Naive thymus-derived CD8-positive, alpha-beta T cell (primary cell): Measurements from ENCODE around the gene LRRC51. TPM values are rescaled to one million over a fixed set of nuclear protein-coding genes. Genes with fewer than 3 reads are reported as not detected.

Experiments used
- ATAC-seq, 2 donors: fragments of 150-1000 bp; cut with Tn5 transposase in 1 of 2; sonication (Bioruptor Pico), chemical (Tn5 transposase) in 1 of 2; 1 replicate in 1 of 2; 2 replicates in 1 of 2; pipeline ENCODE4 v1.10.0; 2021; ENCODE audit warnings: mild to moderate bottlenecking in 2 of 2, moderate library complexity in 2 of 2
- POLR2A ChIA-PET: fragments of 350-600 bp; sonication (Branson Sonifier 250); formaldehyde crosslinking; loops from one replicate; lab custom pipeline; 2021; ENCODE audit warnings: antibody characterized with exemption; lab: Charles Lee
- DNase-seq, 10 donors: peaks; one replicate each; pipeline versions ENCODE4 v3.0.0 to v3.0.0-alpha.2; 2020 to 2022
- H3K27ac Mint-ChIP-seq, 10 donors: one replicate each; pipeline ENCODE4 v1.8.0; 2020 to 2022; ENCODE audit warnings: mild to moderate bottlenecking in 10 of 10, mixed read lengths in 10 of 10, moderate library complexity in 4 of 10, inconsistent platforms in 1 of 10
- H3K27me3 Mint-ChIP-seq, 5 donors: one replicate each; pipeline ENCODE4 v1.8.0; 2021 to 2022; ENCODE audit warnings: mixed read lengths in 5 of 5
- H3K36me3 Mint-ChIP-seq, 3 donors: one replicate each; pipeline ENCODE4 v1.8.0; 2020 to 2022; ENCODE audit warnings: mixed read lengths in 3 of 3, mild to moderate bottlenecking in 2 of 3, inconsistent platforms in 1 of 3
- H3K4me1 Mint-ChIP-seq, 4 donors: one replicate each; pipeline ENCODE4 v1.8.0; 2021 to 2022; ENCODE audit warnings: mixed read lengths in 4 of 4
- H3K4me3 Mint-ChIP-seq, 10 donors: one replicate each; pipeline ENCODE4 v1.8.0; 2020 to 2022; ENCODE audit warnings: mild to moderate bottlenecking in 10 of 10, mixed read lengths in 10 of 10, moderate library complexity in 6 of 10, inconsistent platforms in 1 of 10
- H3K9me3 Mint-ChIP-seq, 9 donors: one replicate each; pipeline ENCODE4 v1.8.0; 2020 to 2022; ENCODE audit warnings: mixed read lengths in 9 of 9, mild to moderate bottlenecking in 3 of 9, inconsistent platforms in 1 of 9, moderate library complexity in 1 of 9
- polyA plus RNA-seq, 3 donors: library from polyadenylated mRNA; unstranded; fragments of 300-500 nt; fragmentation: Illumina TruSeq; gene quantifications; one replicate each; pipeline ENCODE4 v1.2.3, GENCODE V29; 2021
- total RNA-seq, 8 experiments: library from RNA in 2 of 8; stranded (reverse) in 2 of 8; gene quantifications; one replicate each; pipeline ENCODE4 v1.2.3 and lab custom pipeline; 2021 to 2026

The LRRC51 gene
- total and polyA plus RNA-seq, 5 experiments from 2014 or later = 1.5 to 6.6 (median 3.1) TPM

GRCh38 chr11:72045849-72046248, 34.8 kb upstream of the LRRC51 start:
- H3K4me3 Mint-ChIP-seq = no peak overlapping the region
- POLR2A ChIA-PET = no interaction called here
- DNase-seq (no peak), ATAC-seq (no peak)
- no peaks in the 10 kb centered on the region for H3K9me3 Mint-ChIP-seq
- H3K27ac Mint-ChIP-seq = peak overlapping the region in 6 of 10 donors; percentile 69 to 83 (median 78)
- H3K4me1 Mint-ChIP-seq = peaks cover 19 to 33% (median 30%) of the 10 kb centered on the region in 4 donors
- no peaks in the 10 kb centered on the region for H3K36me3 Mint-ChIP-seq
- no peaks in the 10 kb centered on the region for H3K27me3 Mint-ChIP-seq

- ATAC-seq = no peak
- POLR2A ChIA-PET = interaction anchor here (4.4 kb wide), 1 partner anchor 9 kb away, joined by 27 read pairs; no protein-coding TSS in a partner anchor
These were observed 31.7 kb upstream of the LRRC51 start for GRCh38 chr11:72048766-72049460.

GRCh38 chr11:72058416-72059034, 22.1 kb upstream of the LRRC51 start:
- peak overlapping the region in 1 of 10 donors; percentile 34 for H3K27ac Mint-ChIP-seq
- DNase-seq (no peak), ATAC-seq (no peak)
- H3K27me3 Mint-ChIP-seq = no peaks in the 10 kb centered on the region
- H3K4me1 Mint-ChIP-seq = peaks cover 0 to 4% (median under 1%) of the 10 kb centered on the region in 4 donors
- H3K4me3 Mint-ChIP-seq = no peak overlapping the region
- H3K9me3 Mint-ChIP-seq = no peaks in the 10 kb centered on the region
- POLR2A ChIA-PET = no interaction called here
- H3K36me3 Mint-ChIP-seq = peaks cover 0 to 16% (median 5%) of the 10 kb centered on the region in 3 donors

More at GRCh38 chr11:72048766-72049460, 31.7 kb upstream of the LRRC51 start:
- H3K27ac Mint-ChIP-seq = peak overlapping the region in 2 of 10 donors; percentile 14 to 40
- peaks cover 0 to 4% (median 3%) of the 10 kb centered on the region in 3 donors for H3K36me3 Mint-ChIP-seq
- no peak for DNase-seq
- H3K4me3 Mint-ChIP-seq = no peak overlapping the region
- H3K9me3 Mint-ChIP-seq = no peaks in the 10 kb centered on the region
- peaks cover 2 to 15% (median 8%) of the 10 kb centered on the region in 4 donors for H3K4me1 Mint-ChIP-seq
- no peaks in the 10 kb centered on the region for H3K27me3 Mint-ChIP-seq

GRCh38 chr11:72061739-72062396, 18.8 kb upstream of the LRRC51 start:
- peaks cover 0 to 4% (median 0%) of the 10 kb centered on the region in 4 donors for H3K4me1 Mint-ChIP-seq
- peak overlapping the region in 4 of 10 donors; percentile 8 to 48 (median 41) for H3K27ac Mint-ChIP-seq
- POLR2A ChIA-PET = no interaction called here
- H3K4me3 Mint-ChIP-seq = peak overlapping the region in 1 of 10 donors; percentile 16
- no peaks in the 10 kb centered on the region for H3K27me3 Mint-ChIP-seq
- peaks cover 0 to 26% (median 5%) of the 10 kb centered on the region in 3 donors for H3K36me3 Mint-ChIP-seq
- no peak for DNase-seq
- no peak for ATAC-seq
- H3K9me3 Mint-ChIP-seq = no peaks in the 10 kb centered on the region

DNA sequence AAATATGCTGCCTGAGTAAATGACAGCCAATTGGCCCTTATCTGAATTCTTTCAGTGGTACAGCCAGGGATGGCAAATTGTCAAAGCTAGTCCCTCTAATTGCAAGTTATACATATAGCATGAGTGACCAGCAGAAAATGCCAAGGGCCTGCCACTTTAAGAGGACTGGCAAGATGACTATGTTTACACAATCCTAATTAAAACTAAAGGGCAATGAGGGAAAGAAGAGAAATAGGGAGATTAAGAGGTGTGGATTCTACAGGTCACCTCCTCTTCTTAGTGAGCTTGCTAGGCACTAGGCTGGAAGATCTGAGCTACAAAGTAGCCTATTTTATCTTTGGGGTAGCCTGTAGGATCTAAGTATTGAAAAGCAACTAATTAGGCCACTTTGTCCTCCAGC, 13.8 kb upstream of the LRRC51 start:
- no peak overlapping the region for H3K4me3 Mint-ChIP-seq
- DNase-seq = no peak
- no peaks in the 10 kb centered on the region for H3K27me3 Mint-ChIP-seq
- no peak overlapping the region for H3K27ac Mint-ChIP-seq
- no peak for ATAC-seq
- no peaks in the 10 kb centered on the region for H3K9me3 Mint-ChIP-seq
- POLR2A ChIA-PET = interaction anchor here (0.6 kb wide), 2 partner anchors 37 to 264 kb away, joined by 3 read pairs; no protein-coding TSS in a partner anchor
- peaks cover 0 to 34% (median 9%) of the 10 kb centered on the region in 3 donors for H3K36me3 Mint-ChIP-seq
- peaks cover 10 to 42% (median 12%) of the 10 kb centered on the region in 4 donors for H3K4me1 Mint-ChIP-seq

DNA sequence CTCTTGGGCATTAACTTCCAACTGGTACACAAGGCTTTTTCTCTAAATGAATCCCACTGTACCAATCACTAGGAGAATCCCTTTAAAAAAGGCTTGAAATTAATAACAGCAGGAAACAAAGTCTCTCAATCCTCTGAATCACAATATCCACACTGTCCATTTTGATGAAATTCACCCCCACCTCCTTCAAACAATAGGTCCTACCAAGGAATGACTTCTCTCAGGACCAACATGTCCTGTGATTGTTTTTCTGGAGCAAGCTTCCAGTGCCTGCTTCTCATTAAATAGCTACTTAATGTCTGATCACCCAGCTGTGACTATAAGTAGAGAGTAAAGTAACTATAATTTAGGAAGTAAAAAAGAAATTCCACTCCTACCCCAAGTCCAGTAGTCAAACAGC, 13.4 kb upstream of the LRRC51 start:
- Mint-ChIP-seq H3K36me3 (peaks cover 0 to 31% (median 6%) of the 10 kb centered on the region in 3 donors), H3K9me3 (no peaks in the 10 kb centered on the region), H3K4me1 (peaks cover 13 to 45% (median 15%) of the 10 kb centered on the region in 4 donors), H3K27me3 (no peaks in the 10 kb centered on the region), H3K27ac (no peak overlapping the region), H3K4me3 (no peak overlapping the region)
- POLR2A ChIA-PET = interaction anchor here (0.6 to 1.4 kb wide), 2 partner anchors 25 to 27 kb away, joined by 3 to 4 read pairs; no protein-coding TSS in a partner anchor
- no peak for DNase-seq
- ATAC-seq = no peak

GRCh38 chr11:72067676-72068075, 13.0 kb upstream of the LRRC51 start:
- Mint-ChIP-seq H3K4me1 (peaks cover 16 to 49% (median 17%) of the 10 kb centered on the region in 4 donors), H3K36me3 (peaks cover 0 to 29% (median 5%) of the 10 kb centered on the region in 3 donors), H3K9me3 (no peaks in the 10 kb centered on the region), H3K27ac (peak overlapping the region in 2 of 10 donors; percentile 37 to 58), H3K27me3 (no peaks in the 10 kb centered on the region), H3K4me3 (no peak overlapping the region)
- no peak for DNase-seq
- no peak for ATAC-seq
- POLR2A ChIA-PET = interaction anchor here (0.6 to 1.4 kb wide), 3 partner anchors 14 to 27 kb away, joined by 3 to 4 read pairs (median 3); no protein-coding TSS in a partner anchor

GRCh38 chr11:72069200-72069599, 11.4 kb upstream of the LRRC51 start:
- POLR2A ChIA-PET = no interaction called here
- Mint-ChIP-seq H3K9me3 (no peaks in the 10 kb centered on the region), H3K36me3 (peaks cover 0 to 38% (median 5%) of the 10 kb centered on the region in 3 donors), H3K27me3 (no peaks in the 10 kb centered on the region), H3K27ac (peak overlapping the region in 7 of 10 donors; percentile 20 to 79 (median 47)), H3K4me1 (peaks cover 17 to 56% (median 19%) of the 10 kb centered on the region in 4 donors), H3K4me3 (peak overlapping the region in 1 of 10 donors; percentile 57)
- ATAC-seq = no peak
- DNase-seq = no peak

- Mint-ChIP-seq H3K27me3 (no peaks in the 10 kb centered on the region), H3K9me3 (no peaks in the 10 kb centered on the region), H3K4me1 (peaks cover 17 to 58% (median 19%) of the 10 kb centered on the region in 4 donors), H3K36me3 (peaks cover 0 to 38% (median 5%) of the 10 kb centered on the region in 3 donors), H3K4me3 (peak overlapping the region in 1 of 10 donors; percentile 57), H3K27ac (peak overlapping the region in 7 of 10 donors; percentile 20 to 79 (median 32))
- POLR2A ChIA-PET = no interaction called here
- DNase-seq (no peak), ATAC-seq (no peak)
These were observed 10.8 kb upstream of the LRRC51 start for GRCh38 chr11:72069787-72070251.

DNA sequence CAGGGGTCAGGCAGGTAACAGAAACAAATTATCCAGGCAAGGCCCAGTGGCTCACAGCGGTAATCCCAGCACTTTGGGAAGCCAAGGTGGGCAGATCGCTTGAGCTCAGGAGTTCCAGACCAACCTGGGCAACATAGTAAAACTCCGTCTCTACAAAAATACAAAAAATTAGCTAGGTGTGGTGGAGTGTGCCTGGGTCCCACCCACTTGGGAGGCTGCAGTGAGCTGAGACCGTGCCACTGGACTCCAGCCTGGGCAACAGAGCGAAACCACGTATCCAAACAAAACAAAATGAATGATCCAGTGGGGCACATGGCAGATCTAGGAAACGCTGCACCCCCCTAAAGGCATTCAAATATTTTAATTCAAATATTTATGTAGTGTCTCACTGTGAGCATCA, 10.2 kb upstream of the LRRC51 start:
- peaks cover 0 to 37% (median 5%) of the 10 kb centered on the region in 3 donors for H3K36me3 Mint-ChIP-seq
- ATAC-seq = no peak
- peak overlapping the region in 3 of 10 donors; percentile 7 to 59 (median 58) for H3K27ac Mint-ChIP-seq
- H3K4me3 Mint-ChIP-seq = no peak overlapping the region
- DNase-seq = no peak
- no peaks in the 10 kb centered on the region for H3K9me3 Mint-ChIP-seq
- no peaks in the 10 kb centered on the region for H3K27me3 Mint-ChIP-seq
- H3K4me1 Mint-ChIP-seq = peaks cover 17 to 64% (median 19%) of the 10 kb centered on the region in 4 donors
- POLR2A ChIA-PET = no interaction called here

- DNase-seq = no peak
- H3K27ac Mint-ChIP-seq = peak overlapping the region in 4 of 10 donors; percentile 16 to 56 (median 40)
- POLR2A ChIA-PET = interaction anchor here (1.5 kb wide), 1 partner anchor 30 kb away, joined by 6 read pairs; no protein-coding TSS in a partner anchor
- H3K27me3 Mint-ChIP-seq = no peaks in the 10 kb centered on the region
- H3K4me3 Mint-ChIP-seq = no peak overlapping the region
- peaks cover 17 to 70% (median 21%) of the 10 kb centered on the region in 4 donors for H3K4me1 Mint-ChIP-seq
- ATAC-seq = no peak
- no peaks in the 10 kb centered on the region for H3K9me3 Mint-ChIP-seq
- peaks cover 0 to 32% (median 9%) of the 10 kb centered on the region in 3 donors for H3K36me3 Mint-ChIP-seq
These were observed 8.3 kb upstream of the LRRC51 start for GRCh38 chr11:72072348-72072747.

DNA sequence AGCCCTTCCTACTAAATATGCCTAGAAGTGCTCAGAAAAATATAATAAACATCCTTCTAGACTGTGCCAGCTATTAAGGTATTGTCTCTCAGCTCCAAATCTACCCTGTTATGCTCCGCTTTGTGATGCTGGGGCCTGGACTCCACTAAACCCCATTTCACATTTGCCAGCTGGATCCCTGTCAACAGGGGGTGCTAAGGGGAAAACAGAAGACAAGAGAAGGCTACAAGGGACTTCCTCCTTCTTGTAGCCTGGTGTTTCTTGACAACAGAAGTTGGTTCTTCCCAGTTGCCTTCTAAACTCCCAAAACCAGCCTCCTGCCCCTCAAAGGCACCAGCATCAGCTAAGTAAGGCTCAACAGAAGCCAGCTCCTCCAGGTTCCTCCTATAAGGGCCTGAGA, 5.5 kb upstream of the LRRC51 start:
- Mint-ChIP-seq H3K27me3 (no peaks in the 10 kb centered on the region), H3K9me3 (no peaks in the 10 kb centered on the region), H3K27ac (peak overlapping the region in 2 of 10 donors; percentile 49 to 52), H3K4me1 (peaks cover 15 to 69% (median 27%) of the 10 kb centered on the region in 4 donors), H3K36me3 (peaks cover 0 to 14% (median 4%) of the 10 kb centered on the region in 3 donors), H3K4me3 (no peak overlapping the region)
- DNase-seq (no peak), ATAC-seq (no peak)
- POLR2A ChIA-PET = interaction anchor here (2.1 kb wide), 1 partner anchor 35 kb away, joined by 6 read pairs; no protein-coding TSS in a partner anchor
